Measurements from ENCODE around the gene NPHS1. TPM values are rescaled to one million over a fixed set of nuclear protein-coding genes. Genes with fewer than 3 reads are reported as not detected.
A peak's percentile ranks its signal among the peaks of the same experiment; 100 is the strongest.

Gene NPHS1
- total RNA-seq, 2 donors from 2014 or later, result not detected

DNA sequence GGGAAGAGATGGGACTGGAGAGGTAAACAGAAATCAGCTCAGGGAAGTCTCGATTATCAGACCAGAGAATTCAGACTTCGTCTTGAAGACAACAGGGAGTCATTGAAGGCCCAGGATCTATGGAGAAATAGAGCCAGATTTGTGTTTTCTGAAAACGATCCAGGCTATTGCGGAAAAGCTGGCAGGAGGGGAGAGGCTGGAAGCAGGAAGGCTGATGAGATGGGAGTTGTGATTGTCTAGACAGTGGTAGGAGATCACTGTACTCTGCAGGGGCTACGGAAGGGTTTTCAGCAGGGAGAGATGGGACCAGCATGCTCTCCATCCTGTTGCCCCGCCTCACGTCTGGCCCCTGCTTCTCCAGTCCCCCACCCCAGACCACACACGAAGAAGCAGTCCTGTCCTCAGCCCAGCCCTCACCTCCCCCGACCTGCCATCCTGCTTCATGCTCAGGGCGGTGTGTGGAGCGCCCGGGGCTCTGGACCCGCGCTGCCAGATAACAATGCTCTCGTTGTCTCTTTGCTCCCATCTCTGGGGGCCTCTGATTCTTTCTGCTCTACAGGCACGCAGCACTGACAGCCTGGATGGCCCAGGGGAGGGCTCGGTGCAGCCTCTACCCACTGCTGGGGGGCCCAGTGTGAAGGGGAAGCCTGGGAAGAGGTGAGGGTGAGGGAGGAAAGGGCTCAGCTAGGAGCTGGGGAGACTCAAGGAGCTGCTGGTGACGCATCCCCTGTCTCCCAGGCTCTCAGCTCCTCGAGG, 75.0 kb downstream of the NPHS1 start:
- peaks cover 0 to 15% of the 10 kb centered on the region in 2 donors for H3K4me1 ChIP-seq

GRCh38 chr19:35776102-35776788, 76.1 kb downstream of the NPHS1 start:
- Histone ChIP-seq H3K4me1 (peaks cover 0 to 15% of the 10 kb centered on the region in 2 donors), H3K27me3 (no peaks in the 10 kb centered on the region), H3K4me3 (peak overlapping the region; percentile 89 to 93), H3K36me3 (peaks cover 7% of the 10 kb centered on the region), H3K27ac (peak overlapping the region in 1 of 2 donors; percentile 58), H3K9me3 (no peaks in the 10 kb centered on the region)
- TF ChIP-seq CTCF (IDR thresholded peaks at IDR 0.05), result no peak
- DNase-seq (ENCODE audit: low spot score), result no peak

More for the DNA sequence above, 75.0 kb downstream of the NPHS1 start:
- Histone ChIP-seq H3K27me3 (no peaks in the 10 kb centered on the region), H3K27ac (no peak overlapping the region), H3K4me3 (no peak overlapping the region), H3K36me3 (peaks cover 8% of the 10 kb centered on the region), H3K9me3 (no peaks in the 10 kb centered on the region)
- TF ChIP-seq CTCF (IDR thresholded peaks at IDR 0.05), result no peak
- no peak for DNase-seq (ENCODE audit: low spot score)

Other genes starting within 250 kb of the NPHS1 start
- gene HAUS5, start 239.8 kb downstream of the NPHS1 start, total RNA-seq, result 1 to 10 TPM; 2.2 to 3.9 TPM
- 10 to 100 TPM; 40.4 to 52.4 TPM for gene RBM42, start 223.5 kb downstream of the NPHS1 start, total RNA-seq
- 1 to 10 TPM in 1 of 2 donors, not detected in 1; 1.2 TPM for gene ETV2, start 210.8 kb downstream of the NPHS1 start, total RNA-seq
- gene COX6B1, start 204.2 kb downstream of the NPHS1 start, total RNA-seq, result 1,000 to 10,000 TPM; 1,397 to 1,663 TPM
- gene UPK1A, start 186.0 kb downstream of the NPHS1 start, total RNA-seq, result not detected
- gene ZBTB32, start 147.9 kb downstream of the NPHS1 start, total RNA-seq, result not detected
- gene KMT2B, start 134.5 kb downstream of the NPHS1 start, total RNA-seq, result 10 to 100 TPM; 11.9 to 12.9 TPM
- 1 to 10 TPM; 1.8 to 6.4 TPM for gene IGFLR1, start 110.1 kb downstream of the NPHS1 start, total RNA-seq
- 10 to 100 TPM; 19.9 to 33.1 TPM for gene U2AF1L4, start 107.1 kb downstream of the NPHS1 start, total RNA-seq
- gene PSENEN, start 106.9 kb downstream of the NPHS1 start, total RNA-seq, result 10 to 100 TPM; 26.1 to 35.0 TPM
- 10 to 100 TPM in 1 of 2 donors, 1 to 10 TPM in 1; 8.9 to 13.6 TPM for gene LIN37, start 103.9 kb downstream of the NPHS1 start, total RNA-seq
- 100 to 1,000 TPM in 1 of 2 donors, 10 to 100 TPM in 1; 98.4 to 104 TPM for gene HSPB6, start 95.5 kb downstream of the NPHS1 start, total RNA-seq
- 1 to 10 TPM; 7.2 TPM for gene PROSER3, start 94.3 kb downstream of the NPHS1 start, total RNA-seq
- 1 to 10 TPM; 1.3 to 1.4 TPM for gene ARHGAP33, start 76.9 kb downstream of the NPHS1 start, total RNA-seq
- gene PRODH2, start 39.7 kb downstream of the NPHS1 start, total RNA-seq, result not detected
- under 1 TPM in 1 of 2 donors, not detected in 1; 0.51 TPM for gene KIRREL2, start 4.4 kb upstream of the NPHS1 start, total RNA-seq
- 10 to 100 TPM; 17.5 to 33.6 TPM for gene APLP1, start 16.1 kb upstream of the NPHS1 start, total RNA-seq
- 1 to 10 TPM; 1.3 to 2.1 TPM for gene NFKBID, start 48.0 kb upstream of the NPHS1 start, total RNA-seq
- gene HCST, start 50.0 kb upstream of the NPHS1 start, total RNA-seq, result 1 to 10 TPM in 1 of 2 donors, not detected in 1; 3.3 TPM
- 10 to 100 TPM; 26.1 to 85.4 TPM for gene TYROBP, start 55.8 kb upstream of the NPHS1 start, total RNA-seq
- 10 to 100 TPM; 10.5 to 13.1 TPM for gene LRFN3, start 83.9 kb upstream of the NPHS1 start, total RNA-seq
- gene SDHAF1, start 142.7 kb upstream of the NPHS1 start, total RNA-seq, result 10 to 100 TPM; 30.8 to 34.9 TPM
- gene SYNE4, start 156.3 kb upstream of the NPHS1 start, total RNA-seq, result not detected
- gene ALKBH6, start 161.7 kb upstream of the NPHS1 start, total RNA-seq, result 10 to 100 TPM; 16.2 to 16.5 TPM
- gene CLIP3, start 180.4 kb upstream of the NPHS1 start, total RNA-seq, result 10 to 100 TPM in 1 of 2 donors, 1 to 10 TPM in 1; 5.1 to 10.7 TPM
- gene THAP8, start 201.8 kb upstream of the NPHS1 start, total RNA-seq, result 10 to 100 TPM in 1 of 2 donors, 1 to 10 TPM in 1; 5.7 to 11.6 TPM
- 10 to 100 TPM in 1 of 2 donors, under 1 TPM in 1; 0.75 to 10.6 TPM for gene WDR62, start 202.4 kb upstream of the NPHS1 start, total RNA-seq